Hematopoietic multipotent progenitor cell treated with erythropoietin and hydrocortisone succinate and interleukin-3 and kit ligand, for 8 days (in vitro differentiated cells): ENCODE results near the gene ETV4.
A peak's percentile ranks its signal among the peaks of the same experiment; 100 is the strongest.
"Not testable (repeated sequence)": the region's sequence is repeated elsewhere in the genome, so short reads cannot be mapped to it uniquely, and the experiment has no call there.

Experiments
- DNase-seq: peaks from one replicate; pipeline ENCODE4 v3.0.0-alpha.2; 2015

ETV4 gene

DNA sequence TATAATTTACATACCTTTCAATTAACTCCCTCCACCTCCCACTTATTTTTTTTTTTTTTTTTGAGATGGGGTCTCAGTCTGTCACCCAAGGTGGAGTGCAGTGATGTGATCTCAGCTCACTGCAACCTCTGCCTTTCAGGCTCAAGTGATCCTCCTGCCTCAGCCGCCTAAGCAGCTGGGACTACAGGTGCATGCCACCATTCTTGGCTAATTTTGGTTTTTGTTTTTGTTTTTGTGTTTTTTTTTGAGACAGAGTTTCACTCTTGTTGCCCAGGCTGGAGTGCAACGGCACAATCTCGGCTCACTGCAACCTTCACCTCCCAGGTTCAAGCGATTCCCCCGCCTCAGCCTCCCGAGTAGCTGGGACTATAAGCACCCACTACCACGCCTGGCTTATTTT lies 36.7 kb downstream of the ETV4 start:
- DNase-seq: not testable (repeated sequence)

GRCh38 chr17:43490621-43491020 lies 55.5 kb downstream of the ETV4 start:
- DNase-seq: no peak

DNA sequence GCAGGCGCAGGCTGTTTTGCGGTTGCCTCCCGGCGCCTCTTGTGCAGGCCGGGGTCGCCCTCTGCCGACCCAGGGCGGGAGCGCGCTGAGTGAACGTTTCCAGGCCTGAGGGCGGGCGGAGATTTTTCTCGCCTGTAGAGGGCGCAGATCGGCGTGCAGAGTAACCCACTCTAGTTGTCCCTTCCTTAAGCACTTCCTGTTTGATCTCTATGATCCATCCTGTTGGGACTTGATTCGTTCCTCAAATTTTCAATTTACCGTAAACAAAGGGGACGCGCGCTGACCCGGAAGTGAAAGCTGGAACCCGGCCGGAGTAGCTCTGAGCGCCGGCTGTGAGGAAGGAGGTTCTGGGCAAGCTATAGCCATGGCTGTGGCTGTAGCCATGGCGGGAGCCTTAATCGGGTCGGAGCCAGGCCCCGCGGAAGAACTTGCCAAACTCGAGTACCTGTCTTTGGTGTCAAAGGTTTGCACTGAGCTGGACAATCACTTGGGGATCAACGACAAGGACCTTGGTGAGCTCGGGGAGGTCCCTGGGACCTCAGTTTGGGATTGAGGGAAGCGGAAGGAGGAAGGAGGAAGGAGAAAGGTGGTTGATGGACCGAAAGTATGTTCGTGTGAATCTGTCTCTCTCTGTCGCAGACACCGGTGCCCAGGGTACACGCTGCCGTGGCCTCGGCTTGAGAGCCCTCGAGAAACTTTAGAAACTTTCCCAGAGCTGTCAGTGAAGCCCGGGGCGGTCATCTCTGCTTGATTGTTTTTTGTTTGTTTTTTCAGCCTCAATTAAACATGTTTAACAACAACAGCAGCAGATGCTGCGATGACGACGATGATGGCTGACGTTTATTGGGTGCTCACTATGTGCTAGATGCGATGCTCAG lies 62.2 kb downstream of the ETV4 start, which contains the start of gene DHX8:
Gene DHX8, plus strand, starts transcription at position 302 of the 878 bp plus-strand sequence. Its CDS starts 63 bp downstream, at position 365.
- peak; percentile 99 for DNase-seq

GRCh38 chr17:43482103-43483012 lies 63.8 kb downstream of the ETV4 start:
- no peak for DNase-seq

- no peak for DNase-seq
Observed at GRCh38 chr17:43479948-43480347, 66.2 kb downstream of the ETV4 start.
